Limb (tissue), 2 donors: ENCODE results near the gene TMX2.
A peak's percentile ranks its signal among the peaks of the same experiment; 100 is the strongest.

Experiments
- DNase-seq, 2 donors: peaks; one replicate each; pipeline ENCODE4 v3.0.0-alpha.2; 2016; ENCODE audit errors: extremely low spot score in 2 of 2

The TMX2 gene

DNA sequence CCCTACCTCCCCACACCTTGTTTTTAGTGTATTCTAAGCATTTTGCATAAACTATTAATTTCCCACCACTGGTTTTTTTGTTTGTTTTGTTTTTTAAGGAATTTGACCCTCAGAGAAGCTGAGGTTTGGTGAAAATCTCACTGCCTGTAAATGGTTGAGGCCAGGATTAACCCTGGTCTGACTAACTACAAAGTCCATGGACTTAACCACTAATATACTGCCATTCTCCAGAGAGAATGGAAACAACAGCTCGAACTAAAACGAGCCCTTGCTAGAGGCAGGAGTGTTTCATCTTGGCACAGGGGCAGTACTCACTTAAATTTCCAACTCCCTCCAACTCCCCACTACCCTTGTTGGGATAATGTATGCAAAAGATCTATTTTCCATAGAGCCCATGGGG lies 52.2 kb downstream of the TMX2 start:
- no peak for DNase-seq

DNA sequence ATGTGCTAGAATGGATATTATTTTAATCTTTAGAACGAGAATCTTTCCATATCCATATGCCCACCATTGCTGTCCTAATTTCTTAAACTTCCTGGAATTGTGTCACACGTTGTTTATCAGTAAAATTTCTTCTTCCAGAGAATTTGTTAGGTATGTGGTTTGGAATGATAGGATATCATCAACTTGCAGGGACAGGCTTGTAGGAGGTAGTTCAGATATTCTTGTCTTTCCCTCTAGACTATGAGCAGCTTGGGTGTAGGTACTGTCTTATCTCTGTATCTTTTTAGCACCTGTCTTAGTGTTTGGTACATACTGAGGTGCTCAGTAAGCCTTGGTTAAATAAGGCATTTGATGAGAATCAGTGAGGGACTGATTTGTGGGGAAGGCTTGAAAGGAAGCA lies 52.6 kb downstream of the TMX2 start:
- DNase-seq = no peak

DNA sequence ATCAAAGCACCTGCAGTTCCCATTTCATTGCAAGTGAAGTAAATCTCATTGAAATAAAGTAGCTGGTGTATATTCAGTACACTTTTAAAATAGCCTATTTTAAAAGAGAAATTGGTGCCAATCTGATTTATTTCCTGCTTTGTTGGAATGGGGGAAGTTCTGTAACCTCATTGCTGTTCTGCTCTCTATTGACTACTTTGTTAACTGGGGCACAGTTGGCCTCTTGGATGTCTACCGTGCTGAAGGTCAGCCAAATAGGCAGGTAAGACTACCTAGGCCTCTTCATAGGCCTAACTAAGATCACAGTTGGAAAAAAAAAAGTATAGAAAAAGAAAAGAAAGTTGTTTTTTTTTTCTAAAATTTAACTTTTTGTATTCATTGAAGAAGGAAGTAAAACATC lies 58.4 kb downstream of the TMX2 start:
- no peak for DNase-seq

DNA sequence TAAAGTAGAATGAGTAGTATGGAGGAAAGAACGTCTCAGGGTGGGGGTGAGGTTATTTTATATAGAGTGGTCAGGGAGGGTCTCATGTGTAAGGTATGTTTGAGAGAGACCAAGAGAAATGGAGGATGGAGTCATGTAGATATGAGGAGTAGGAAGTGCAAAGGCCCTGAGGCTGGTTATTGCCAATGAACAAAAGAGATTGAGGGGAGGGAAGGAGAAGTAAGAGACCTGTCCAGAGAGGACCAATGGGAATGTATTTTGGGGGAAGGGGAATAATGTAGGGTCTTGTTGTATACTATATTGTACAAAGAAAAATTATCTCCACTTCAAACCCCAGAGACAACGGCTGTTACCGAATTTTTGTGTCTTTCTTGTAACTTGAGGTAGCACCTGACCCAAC lies 59.0 kb downstream of the TMX2 start:
- no peak for DNase-seq

DNA sequence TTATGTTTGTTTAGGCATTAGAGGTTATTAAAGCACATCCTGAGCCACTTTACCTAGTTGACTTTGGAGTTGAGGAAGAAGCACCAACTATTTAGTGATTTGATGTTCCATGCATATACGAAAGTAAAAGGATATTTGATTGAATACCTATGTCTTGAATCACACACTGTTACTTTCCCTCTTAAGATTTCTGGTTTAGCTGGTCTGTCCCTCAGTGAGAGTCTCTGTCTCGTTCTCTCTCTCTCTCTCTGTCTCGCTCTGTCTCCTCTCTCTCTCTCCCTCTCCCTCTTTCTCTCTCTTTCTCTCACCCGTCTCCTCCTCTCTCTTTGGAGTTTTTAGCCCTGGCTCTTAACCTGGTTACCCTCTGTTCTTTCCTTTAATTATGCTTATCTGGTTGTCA lies 60.2 kb downstream of the TMX2 start:
- no peak for DNase-seq

DNA sequence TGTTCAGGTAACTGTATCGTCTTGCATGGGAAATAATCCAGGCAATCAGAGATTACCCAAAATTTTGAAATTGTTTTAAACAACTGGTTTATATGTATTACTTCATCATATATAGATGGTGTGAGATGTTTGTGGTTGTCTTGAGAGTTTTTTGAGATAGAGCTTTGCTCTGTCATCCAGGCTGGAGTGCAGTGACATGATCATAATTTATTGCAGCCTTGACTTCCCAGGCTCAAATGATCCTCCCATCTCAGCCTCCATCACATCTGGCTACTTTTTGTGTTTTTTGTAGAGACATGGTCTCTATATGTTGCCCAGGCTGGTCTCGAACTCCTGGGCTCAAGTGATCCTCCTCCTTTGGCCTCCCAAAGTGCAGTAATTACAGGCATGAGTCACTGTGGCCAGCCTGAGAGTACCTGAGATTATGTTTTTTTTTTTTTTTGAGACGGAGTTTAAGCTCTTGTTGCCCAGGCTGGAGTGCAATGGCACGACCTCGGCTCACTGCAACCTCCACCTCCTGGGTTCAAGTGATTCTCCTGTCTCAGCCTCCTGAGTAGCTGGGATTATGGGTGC lies 60.7 kb downstream of the TMX2 start:
- no peak for DNase-seq

DNA sequence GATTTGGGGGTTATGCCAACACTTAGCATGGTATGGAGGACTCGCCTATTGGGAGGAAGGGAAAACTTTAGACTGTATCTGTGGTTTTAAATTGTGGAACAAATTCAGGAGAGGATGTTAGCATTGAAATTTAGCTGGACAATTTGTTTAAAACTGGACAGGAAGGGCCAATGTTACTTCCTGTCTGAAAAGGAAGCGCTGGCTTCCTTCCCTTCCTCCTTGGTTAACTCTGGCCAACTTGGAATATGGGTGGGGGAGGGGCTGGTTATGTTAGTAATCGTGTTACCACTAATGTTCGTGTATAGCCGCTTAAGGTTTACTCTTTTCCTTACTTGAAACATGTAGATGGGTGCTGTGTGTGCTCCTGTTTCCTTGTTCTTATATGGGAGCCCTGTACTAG lies 63.1 kb downstream of the TMX2 start:
- no peak for DNase-seq

DNA sequence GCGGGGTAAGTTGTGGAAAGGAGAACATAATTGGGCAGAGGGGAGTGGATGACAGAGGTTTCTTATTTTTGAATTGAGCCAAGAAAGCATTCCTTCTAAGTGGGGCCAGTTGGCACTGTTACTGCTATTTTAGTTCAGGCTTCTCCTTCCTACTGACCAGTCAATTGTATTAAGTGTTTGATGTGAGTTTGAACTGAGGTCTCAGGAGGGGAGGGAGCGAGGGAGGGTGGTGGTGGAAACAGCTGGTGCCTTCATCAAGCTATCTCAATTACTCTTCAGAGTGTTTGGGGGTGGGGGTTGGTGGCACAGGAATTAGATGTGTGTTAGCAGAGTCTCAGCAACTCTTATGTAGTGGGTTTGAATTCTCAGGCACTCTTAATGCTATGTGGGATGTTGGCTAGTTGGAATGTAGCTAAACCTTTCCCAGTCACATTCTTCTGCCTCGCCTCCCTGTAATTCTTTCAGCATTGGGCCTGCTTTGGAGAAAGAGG lies 63.7 kb downstream of the TMX2 start:
- peak in 1 of 2 donors; percentile 49 for DNase-seq

DNA sequence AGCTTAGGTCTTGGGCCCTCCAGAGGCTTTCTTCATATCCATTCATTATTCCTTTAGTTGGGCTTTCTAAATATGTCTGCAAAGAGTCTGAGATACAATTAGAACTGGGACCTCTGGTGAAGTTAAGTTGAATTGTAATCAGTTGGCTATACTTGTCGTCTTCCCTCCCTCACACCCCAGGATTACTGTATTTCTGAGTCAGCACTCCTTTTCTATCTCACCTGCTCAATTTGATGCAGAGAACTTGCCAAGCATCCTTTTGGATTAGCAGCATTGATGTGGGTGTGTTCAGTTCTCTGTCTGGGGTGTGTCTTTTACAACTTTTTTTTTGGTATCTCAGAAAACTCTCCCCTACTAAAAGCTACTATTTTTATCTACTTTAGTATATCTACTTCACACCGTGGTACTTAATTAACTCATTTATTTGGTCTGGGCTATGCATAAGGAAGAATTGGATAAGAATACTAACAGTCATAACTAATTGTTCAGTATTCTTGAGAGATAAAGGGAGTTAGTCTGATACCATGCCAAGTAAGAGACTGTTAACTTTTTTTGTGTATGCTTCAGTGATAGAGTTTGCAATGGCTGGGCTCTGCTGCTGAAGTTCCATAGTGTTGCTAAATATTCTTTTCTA lies 64.3 kb downstream of the TMX2 start:
- DNase-seq = no peak

DNA sequence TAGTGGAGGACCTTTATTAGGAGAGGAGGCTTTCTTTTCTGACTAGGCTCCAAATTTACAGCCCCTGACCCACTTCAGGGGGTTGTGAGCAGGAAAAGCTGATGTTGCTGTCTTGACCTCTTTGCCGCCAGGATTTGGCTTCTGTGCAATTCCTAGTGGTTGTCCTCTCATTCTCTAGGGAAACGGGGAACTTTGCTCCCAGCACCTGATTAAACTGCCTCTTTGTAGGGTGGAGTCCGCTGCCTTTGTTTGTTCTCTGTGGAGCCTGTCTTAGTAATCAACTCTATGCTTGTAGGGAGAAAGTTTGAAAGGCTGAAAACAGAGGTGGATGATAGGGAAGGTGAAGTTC lies 65.5 kb downstream of the TMX2 start:
- no peak for DNase-seq

DNA sequence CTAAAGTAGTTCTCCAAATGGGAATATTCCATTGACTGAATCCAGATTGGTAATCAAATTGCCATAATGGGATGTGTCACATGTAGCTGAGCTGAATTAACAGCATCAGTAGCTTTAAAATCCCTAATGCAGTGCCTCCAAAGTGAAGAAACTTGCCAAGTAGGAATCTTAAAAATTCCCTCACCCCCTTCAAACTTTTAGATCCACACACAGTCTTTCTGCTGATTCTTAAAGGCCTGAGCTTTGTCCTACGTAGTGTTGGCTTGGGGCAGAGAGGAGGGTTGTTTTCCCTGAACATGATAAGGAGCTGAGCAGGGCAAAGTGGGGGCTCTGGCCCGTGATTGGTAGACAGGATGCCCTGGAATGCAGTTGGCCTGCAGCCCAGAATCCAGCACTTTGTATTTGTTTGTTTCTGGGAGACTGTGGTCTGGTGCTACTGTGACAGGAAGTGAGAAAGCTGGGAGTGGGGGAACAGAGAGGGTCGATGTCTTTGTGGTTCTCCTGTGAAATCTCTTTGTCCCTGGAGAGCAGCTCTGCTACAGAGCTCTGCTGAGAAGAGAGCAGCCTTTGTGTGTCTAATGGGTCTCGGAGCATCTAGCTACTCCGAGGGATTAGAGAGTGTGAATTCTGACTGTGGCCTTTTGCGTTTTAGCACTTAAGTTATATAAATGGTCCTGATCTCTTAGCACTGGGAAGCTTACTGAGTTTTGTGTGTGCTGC lies 66.1 kb downstream of the TMX2 start:
- DNase-seq = peak; percentile 91 to 95

DNA sequence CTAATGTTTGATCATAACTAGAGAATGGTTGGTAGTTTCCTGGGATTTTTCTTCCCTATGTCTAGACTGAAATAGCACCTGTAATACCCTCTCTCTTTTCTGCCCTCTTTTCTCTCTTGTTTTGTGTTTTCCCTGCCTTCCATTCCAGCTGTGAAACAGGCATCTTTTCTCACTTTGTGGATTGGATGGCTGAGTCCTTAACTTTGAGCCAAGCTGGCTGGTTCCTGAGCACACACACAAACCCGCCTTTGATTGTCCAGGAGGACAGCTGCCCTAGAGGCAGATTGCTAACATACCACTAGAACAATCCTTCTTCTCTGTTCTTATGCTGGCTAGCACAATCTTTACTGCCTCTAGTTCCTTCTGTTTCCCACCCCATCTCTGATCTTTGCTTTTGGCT lies 66.9 kb downstream of the TMX2 start:
- no peak for DNase-seq

DNA sequence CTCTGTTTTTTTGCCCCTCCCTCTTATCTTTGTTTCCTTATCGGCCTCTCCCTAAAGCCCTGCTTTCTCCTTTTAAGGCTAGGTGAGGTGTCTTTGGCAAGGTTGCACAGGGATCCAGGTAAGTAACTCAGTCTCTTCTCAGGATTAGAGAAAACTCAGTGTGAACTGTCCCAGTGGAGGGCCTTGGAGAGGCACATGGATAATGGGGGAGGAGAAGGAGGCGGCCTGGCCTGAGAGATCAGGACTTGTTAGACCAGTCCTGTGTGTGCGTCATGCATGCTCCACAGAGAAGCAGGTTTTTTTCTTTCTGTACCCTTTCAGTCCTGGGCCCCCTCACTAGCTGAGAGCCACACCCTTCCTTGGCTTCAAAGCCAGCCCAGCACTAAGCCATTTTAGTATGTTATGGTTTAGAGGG lies 69.1 kb downstream of the TMX2 start:
- DNase-seq = no peak

DNA sequence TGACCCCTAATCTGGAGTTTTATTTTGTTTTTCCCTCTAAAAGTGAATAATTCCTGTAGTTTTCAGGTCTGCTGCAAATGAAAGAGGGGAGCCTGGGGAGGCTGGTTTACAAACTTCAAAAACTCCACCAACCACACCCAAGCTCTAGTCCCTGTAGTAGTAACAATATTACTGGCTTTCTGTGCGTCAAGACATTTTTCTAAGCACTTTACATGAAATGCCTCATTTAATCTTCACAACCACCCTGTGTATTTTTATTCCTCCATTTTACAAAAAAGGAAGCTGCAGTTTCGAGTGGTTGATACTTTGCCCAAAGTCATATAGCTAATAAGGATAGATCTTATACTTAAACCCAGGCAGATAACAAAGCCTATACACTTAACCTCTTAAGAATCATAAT lies 72.7 kb downstream of the TMX2 start:
- no peak for DNase-seq

DNA sequence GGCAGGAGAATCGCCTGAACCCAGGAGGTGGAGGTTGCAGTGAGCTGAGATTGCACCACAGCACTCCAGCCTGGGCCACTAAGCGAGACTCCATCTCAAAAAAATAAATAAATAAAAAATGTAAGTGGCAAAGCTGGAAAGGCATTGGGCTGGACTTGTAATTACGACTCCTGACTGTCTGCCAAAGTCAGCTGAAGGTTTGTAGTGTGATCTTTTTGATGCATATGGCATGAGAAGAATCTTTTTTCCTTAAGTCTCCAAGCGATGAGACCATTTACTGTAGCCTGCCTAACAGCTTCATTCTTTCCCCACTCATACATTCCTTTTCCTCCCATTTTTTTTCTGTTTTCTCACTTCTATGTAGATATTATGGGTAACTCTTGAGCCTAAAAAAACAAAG lies 74.0 kb downstream of the TMX2 start:
- DNase-seq = no peak

DNA sequence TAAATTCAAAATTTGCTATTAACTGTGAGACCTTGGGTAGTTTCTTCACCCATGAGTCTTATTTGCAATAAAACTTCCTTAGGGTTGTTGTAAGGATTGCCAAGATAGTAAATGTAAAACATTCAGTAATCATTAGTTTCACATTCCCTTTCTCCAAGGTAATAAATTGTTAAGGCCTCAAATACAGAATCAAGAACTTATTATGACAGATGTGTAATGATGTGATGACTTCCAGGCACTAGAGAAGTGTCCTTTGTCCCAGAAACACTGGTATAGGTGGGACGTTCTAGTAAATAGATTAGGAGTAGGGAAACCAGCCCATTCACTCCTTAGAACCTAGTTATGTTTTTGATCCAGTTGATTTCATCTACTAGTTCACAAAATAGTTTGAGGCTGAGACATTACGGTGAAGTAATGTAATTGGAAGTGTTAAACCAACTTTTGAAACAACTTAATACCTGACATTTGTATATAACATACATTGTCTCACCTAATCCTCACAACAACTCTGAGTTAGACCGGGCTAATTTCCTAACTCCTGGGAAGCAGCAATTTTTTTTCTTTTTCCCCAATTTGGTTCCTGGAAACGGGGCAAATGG lies 74.7 kb downstream of the TMX2 start:
- DNase-seq = no peak

DNA sequence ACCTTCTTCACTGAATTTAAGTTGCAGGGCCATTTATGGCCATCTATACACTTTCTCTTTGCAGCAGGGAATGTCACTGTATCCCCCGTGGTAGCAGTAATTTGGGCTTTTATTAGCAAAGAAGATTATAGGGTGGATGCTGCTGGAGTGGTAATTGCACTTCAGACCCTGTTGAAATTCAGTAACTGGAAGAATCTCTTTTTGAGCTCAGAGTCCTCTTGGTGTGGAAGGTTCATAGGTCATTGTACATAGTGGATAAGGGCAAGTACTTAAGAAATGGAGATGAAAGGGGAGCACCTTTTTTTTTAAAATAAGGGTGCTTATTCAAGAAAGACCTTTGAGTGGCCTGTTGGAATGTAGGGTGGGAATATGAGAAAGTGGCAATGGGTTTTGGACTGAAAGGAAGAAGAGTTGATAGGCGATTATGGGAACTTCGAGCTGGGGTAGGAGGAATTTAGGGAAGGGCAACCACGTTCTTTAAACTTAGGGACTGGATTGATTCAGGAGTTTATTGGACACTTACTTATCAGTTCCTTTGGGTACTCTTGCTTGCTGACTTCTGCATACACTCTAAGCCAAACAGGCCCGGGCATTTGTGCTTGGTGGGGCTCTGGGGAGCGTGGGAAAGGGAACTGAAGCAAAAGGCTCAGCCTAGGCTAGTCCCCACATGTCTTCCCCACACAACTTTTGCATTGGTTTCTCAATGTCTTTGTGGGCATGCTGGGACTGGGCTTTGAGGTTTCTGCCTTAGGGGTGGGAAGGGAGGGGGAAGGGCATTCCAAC lies 75.7 kb downstream of the TMX2 start:
- DNase-seq = no peak

DNA sequence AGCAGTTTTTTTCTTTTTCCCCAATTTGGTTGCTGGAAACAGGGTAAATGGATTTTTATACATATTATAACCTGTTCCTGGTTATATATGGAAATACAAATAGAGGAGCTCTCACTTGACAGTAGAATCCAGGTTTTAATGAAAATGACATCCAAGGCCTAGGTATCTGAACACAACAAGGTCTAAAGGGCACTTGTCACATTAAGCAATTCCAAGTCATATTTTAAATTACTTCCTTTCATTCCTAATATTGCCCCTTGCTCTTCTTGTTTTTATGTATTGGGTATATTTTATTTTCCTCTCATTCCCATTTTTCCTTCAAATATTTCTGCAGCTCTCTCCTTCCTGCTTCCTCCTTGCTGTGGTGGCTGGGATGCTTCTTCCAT lies 76.3 kb downstream of the TMX2 start:
- no peak for DNase-seq
